WERI-Rb-1 (cell line): ENCODE measurements around the gene NF1.

Experiments used
- DNase-seq: peaks from one replicate; pipeline ENCODE4 v3.0.0-alpha.2; 2020
- H3K27ac ChIP-seq: fragments of 250-450 bp; sonication (Bioruptor Pico); 2 replicates; pipeline ENCODE4 v1.5.1; 2020; ENCODE audit warnings: mild to moderate bottlenecking, moderate library complexity
- H3K27me3 ChIP-seq: fragments of 250-450 bp; sonication (Bioruptor Pico); 2 replicates; pipeline ENCODE4 v1.5.1; 2021; ENCODE audit warnings: mild to moderate bottlenecking, low read depth, moderate library complexity; ENCODE audit not compliant: insufficient read depth, severe bottlenecking
- H3K36me3 ChIP-seq: fragments of 250-450 bp; sonication (Bioruptor Pico); 2 replicates; pipeline ENCODE4 v1.5.1; 2020; ENCODE audit warnings: mild to moderate bottlenecking, moderate library complexity
- H3K4me3 ChIP-seq: 2 replicates; pipeline ENCODE4 v1.5.1; 2011; ENCODE audit warnings: low read depth, mild to moderate bottlenecking, control low read depth, low read length
- H3K9me3 ChIP-seq: fragments of 250-450 bp; sonication (Bioruptor Pico); 2 replicates; pipeline ENCODE4 v1.5.1; 2021; ENCODE audit warnings: mild to moderate bottlenecking, moderate library complexity; ENCODE audit not compliant: severe bottlenecking
- CTCF ChIP-seq: IDR thresholded peaks from 2 replicates; pipeline ENCODE4 v1.5.1; 2011; ENCODE audit warnings: low read depth, mild to moderate bottlenecking, control low read depth, inconsistent platforms, low read length

NF1 gene

GRCh38 chr17:31386542-31387075 is 291.8 kb downstream of the NF1 start:
- no peak for TF ChIP-seq CTCF
- Histone ChIP-seq H3K36me3 (no peaks in the 10 kb centered on the region), H3K27me3 (no peaks in the 10 kb centered on the region), H3K4me3 (no peak overlapping the region), H3K27ac (no peak overlapping the region), H3K9me3 (no peaks in the 10 kb centered on the region)
- no peak for DNase-seq

GRCh38 chr17:31387438-31387837 is 292.7 kb downstream of the NF1 start:
- Histone ChIP-seq H3K27ac (no peak overlapping the region), H3K4me3 (no peak overlapping the region), H3K9me3 (no peaks in the 10 kb centered on the region)

GRCh38 chr17:31388351-31388750 is 293.6 kb downstream of the NF1 start:
- Histone ChIP-seq H3K27me3 (no peaks in the 10 kb centered on the region), H3K27ac (no peak overlapping the region), H3K4me3 (no peak overlapping the region), H3K9me3 (no peaks in the 10 kb centered on the region), H3K36me3 (no peaks in the 10 kb centered on the region; the same call in 1 of the 2 replicates)
- no peak for TF ChIP-seq CTCF
- no peak for DNase-seq

More at GRCh38 chr17:31387438-31387837, 292.7 kb downstream of the NF1 start:
- no peak for DNase-seq
- Histone ChIP-seq H3K27me3 (no peaks in the 10 kb centered on the region), H3K36me3 (no peaks in the 10 kb centered on the region)
- no peak for TF ChIP-seq CTCF

- no peaks in the 10 kb centered on the region for H3K27me3 ChIP-seq
- no peaks in the 10 kb centered on the region for H3K9me3 ChIP-seq
- no peak overlapping the region for H3K4me3 ChIP-seq
- DNase-seq: peak; percentile 47
- H3K36me3 ChIP-seq: no peaks in the 10 kb centered on the region; the same call in 1 of the 2 replicates
- peak; percentile 91 for TF ChIP-seq CTCF
- no peak overlapping the region for H3K27ac ChIP-seq
These were observed 294.2 kb downstream of the NF1 start for GRCh38 chr17:31388770-31389656.

GRCh38 chr17:31389657-31390381 is 295.0 kb downstream of the NF1 start:
- Histone ChIP-seq H3K36me3 (no peaks in the 10 kb centered on the region; the same call in 1 of the 2 replicates), H3K27ac (no peak overlapping the region), H3K9me3 (no peaks in the 10 kb centered on the region), H3K4me3 (no peak overlapping the region), H3K27me3 (no peaks in the 10 kb centered on the region)
- no peak for DNase-seq
- TF ChIP-seq CTCF: no peak
